Ascending aorta (tissue), 2 donors: ENCODE results near the gene PRKCA. TPM values are rescaled to one million over a fixed set of nuclear protein-coding genes. Genes with fewer than 3 reads are reported as not detected.

Experiments used
- DNase-seq, 2 donors: peaks; one replicate each; pipeline ENCODE4 v3.0.0-alpha.2; 2019; ENCODE audit warnings: low spot score in 2 of 2
- H3K27ac ChIP-seq, 2 donors: fragments of 200-600 bp; sonication (generic); one replicate each; pipeline ENCODE4 v1.5.1; 2016 to 2017; ENCODE audit warnings: mild to moderate bottlenecking in 1 of 2
- H3K27me3 ChIP-seq: fragments of 200-600 bp; sonication (generic); one replicate; pipeline ENCODE4 v1.5.1; 2017
- H3K36me3 ChIP-seq, 2 donors: fragments of 200-600 bp; sonication (generic); one replicate each; pipeline ENCODE4 v1.5.1; 2016
- H3K4me1 ChIP-seq, 2 donors: fragments of 200-600 bp; sonication (generic); one replicate each; pipeline ENCODE4 v1.5.1; 2016 to 2017; ENCODE audit warnings: mild to moderate bottlenecking in 1 of 2
- H3K4me3 ChIP-seq, 2 donors: fragments of 200-600 bp; sonication (generic); one replicate each; pipeline ENCODE4 v1.5.1; 2016 to 2017; ENCODE audit warnings: mild to moderate bottlenecking in 1 of 2
- H3K9me3 ChIP-seq, 2 donors: fragments of 200-600 bp; sonication (generic); one replicate each; pipeline ENCODE4 v1.5.1; 2016
- CTCF ChIP-seq, 3 experiments: fragments of 200-600 bp in 2 of 3; fragments of 450-650 bp in 1 of 3; sonication (generic) in 2 of 3; IDR thresholded peaks; one replicate each; pipeline ENCODE4 v1.5.1; 2016 to 2019; ENCODE audit warnings: antibody characterized with exemption in 3 of 3, mild to moderate bottlenecking in 1 of 3, moderate library complexity in 1 of 3
- intact Hi-C: fragments of 100-400 bp; cut with DNase I; formaldehyde crosslinking; loops from one replicate; pipeline ENCODE4 v1.15.1; 2023
- total RNA-seq: library from RNA; depleted of rRNA; stranded (reverse); fragments of >200 nt; gene quantifications from one replicate; pipeline ENCODE4 v1.1.0, GENCODE V29; 2016

Gene PRKCA
- total RNA-seq, 1 donor from 2014 or later: 3.2 TPM

DNA sequence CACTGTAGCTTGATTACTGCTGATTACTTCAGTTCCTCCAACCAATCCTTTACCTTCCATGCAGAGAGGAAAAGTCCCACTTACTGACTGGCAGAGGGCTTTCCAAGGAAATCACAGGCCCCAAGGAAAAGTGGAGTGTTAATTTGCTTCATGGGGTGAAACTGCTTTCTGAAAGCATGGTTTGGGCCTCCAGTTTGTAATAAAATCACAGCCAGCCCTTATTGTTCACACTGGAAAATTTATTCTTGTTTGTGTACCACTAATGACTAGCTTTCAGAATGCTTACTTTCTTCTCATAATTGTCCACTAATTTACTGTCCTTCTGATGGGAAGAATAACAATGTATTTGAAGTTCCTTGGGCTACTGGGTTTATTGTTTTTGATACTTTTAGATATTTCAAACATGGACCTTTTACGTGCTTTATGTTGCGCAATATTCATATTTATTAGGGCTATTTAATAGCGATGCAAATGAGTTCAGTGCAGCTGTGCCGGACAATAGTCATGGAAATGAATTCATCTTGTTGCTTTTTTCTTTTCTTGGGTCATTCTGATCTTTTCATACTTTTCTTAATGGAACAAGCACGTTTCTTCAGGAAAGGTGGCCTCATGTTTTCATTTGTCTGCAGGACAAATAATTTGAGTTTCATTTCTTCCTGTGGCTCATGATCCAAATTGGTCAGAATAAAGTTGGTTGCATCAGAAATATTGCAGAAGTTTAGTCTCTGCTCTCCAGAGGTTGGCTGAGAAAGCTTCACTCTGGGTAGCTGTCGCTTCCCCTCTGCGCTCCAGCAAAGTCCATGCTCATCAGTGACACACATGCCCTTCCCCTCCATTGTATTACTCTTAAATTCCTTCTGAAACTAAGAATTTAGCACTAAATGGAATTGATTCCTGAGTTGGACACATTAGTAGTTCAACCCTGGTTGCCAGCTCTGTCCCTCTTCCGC is 128.7 kb downstream of the PRKCA start:
- DNase-seq: no peak
- TF ChIP-seq CTCF (IDR thresholded peaks at IDR 0.05): no peak
- intact Hi-C loops: no loop called here
- Histone ChIP-seq H3K36me3 (no peaks in the 10 kb centered on the region), H3K4me1 (peaks cover 0 to 4% of the 10 kb centered on the region in 2 donors), H3K9me3 (no peaks in the 10 kb centered on the region), H3K27me3 (no peaks in the 10 kb centered on the region), H3K4me3 (peak overlapping the region in 1 of 2 donors; percentile 15), H3K27ac (no peak overlapping the region)

DNA sequence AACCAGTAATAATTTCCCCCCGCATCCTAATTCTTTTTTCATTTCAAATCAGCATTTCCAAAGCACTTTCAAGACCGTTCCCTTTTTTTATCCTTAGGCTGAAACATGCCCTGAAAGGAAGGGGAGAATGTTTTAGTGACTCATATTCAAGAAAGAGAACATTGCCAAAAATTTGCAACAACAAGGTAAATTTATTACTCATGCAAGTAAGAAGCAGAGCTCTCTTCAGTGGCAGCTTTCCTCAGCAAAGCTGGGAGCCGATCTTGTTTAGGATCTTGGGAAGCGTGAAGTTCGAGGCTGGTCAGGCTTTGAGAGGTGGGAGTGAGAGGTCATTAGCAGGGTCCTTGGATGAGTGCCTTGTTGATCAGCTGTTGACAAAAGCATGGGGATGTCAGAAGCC is 129.5 kb downstream of the PRKCA start:
- TF ChIP-seq CTCF (IDR thresholded peaks at IDR 0.05): no peak
- H3K36me3 ChIP-seq: no peaks in the 10 kb centered on the region
- H3K9me3 ChIP-seq: no peaks in the 10 kb centered on the region
- H3K4me1 ChIP-seq: peaks cover 0 to 4% of the 10 kb centered on the region in 2 donors
- intact Hi-C loops: no loop called here
- no peak overlapping the region for H3K27ac ChIP-seq
- DNase-seq: no peak
- peak overlapping the region in 1 of 2 donors; percentile 15 for H3K4me3 ChIP-seq
- H3K27me3 ChIP-seq: no peaks in the 10 kb centered on the region

- Histone ChIP-seq H3K4me1 (peaks cover 0 to 4% of the 10 kb centered on the region in 2 donors), H3K4me3 (no peak overlapping the region), H3K9me3 (no peaks in the 10 kb centered on the region), H3K27me3 (no peaks in the 10 kb centered on the region), H3K36me3 (no peaks in the 10 kb centered on the region), H3K27ac (no peak overlapping the region)
- intact Hi-C loops: no loop called here
- no peak for TF ChIP-seq CTCF (IDR thresholded peaks at IDR 0.05)
- no peak for DNase-seq
Measured at GRCh38 chr17:66432411-66432957, 130.1 kb downstream of the PRKCA start.

GRCh38 chr17:66432996-66433551 is 130.7 kb downstream of the PRKCA start:
- no peak overlapping the region for H3K27ac ChIP-seq

DNA sequence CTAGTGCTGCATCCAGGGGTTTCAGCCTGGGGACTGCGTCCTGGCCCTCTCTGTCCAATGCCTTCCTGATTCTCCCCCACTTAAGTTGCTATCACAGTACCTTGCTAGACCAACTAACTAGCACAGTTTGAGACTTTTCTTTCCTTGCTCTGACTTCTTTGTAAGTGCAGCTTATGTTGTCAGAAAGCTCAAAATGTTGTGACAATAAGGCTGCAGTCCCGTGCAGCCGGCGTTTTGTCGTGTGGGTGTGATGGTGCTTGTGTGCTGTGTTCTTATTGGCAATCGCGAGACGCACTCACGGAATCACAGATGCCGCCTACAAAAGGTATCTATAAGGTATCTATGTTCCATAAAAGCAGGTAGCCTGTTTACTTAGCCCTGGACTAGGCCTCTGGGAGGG is 132.8 kb downstream of the PRKCA start:
- TF ChIP-seq CTCF (IDR thresholded peaks at IDR 0.05): no peak
- intact Hi-C loops: no loop called here
- peaks cover 0 to 4% of the 10 kb centered on the region in 2 donors for H3K4me1 ChIP-seq
- no peaks in the 10 kb centered on the region for H3K36me3 ChIP-seq
- H3K4me3 ChIP-seq: no peak overlapping the region
- no peak overlapping the region for H3K27ac ChIP-seq
- no peaks in the 10 kb centered on the region for H3K27me3 ChIP-seq
- no peak for DNase-seq
- no peaks in the 10 kb centered on the region for H3K9me3 ChIP-seq

More at GRCh38 chr17:66432996-66433551, 130.7 kb downstream of the PRKCA start:
- H3K4me3 ChIP-seq: no peak overlapping the region
- DNase-seq: no peak
- no peaks in the 10 kb centered on the region for H3K27me3 ChIP-seq
- H3K36me3 ChIP-seq: no peaks in the 10 kb centered on the region
- H3K9me3 ChIP-seq: no peaks in the 10 kb centered on the region
- no peak for TF ChIP-seq CTCF (IDR thresholded peaks at IDR 0.05)
- intact Hi-C loops: no loop called here
- peaks cover 0 to 4% of the 10 kb centered on the region in 2 donors for H3K4me1 ChIP-seq
